ENCODE data around the gene SUN1. TPM values are rescaled to one million over a fixed set of nuclear protein-coding genes. Genes with fewer than 3 reads are reported as not detected.

SUN1 gene
- polyA plus RNA-seq, 1 of the 3 experiments (the other 2 are of a cell fraction) = 369 TPM

GRCh38 chr7:898460-898854 is 66.2 kb downstream of the SUN1 start:
- Histone ChIP-seq H2AFZ (ENCODE audit: low read depth) (no peak overlapping the region), H3K4me3 (ENCODE audit: low read depth in 2 of 2, low read length in 1 of 2) (no peak overlapping the region), H3K79me2 (ENCODE audit: insufficient read depth) (no peaks in the 10 kb centered on the region), H3K27me3 (ENCODE audit: insufficient read depth) (no peaks in the 10 kb centered on the region), H3K27ac (ENCODE audit: low read depth in 2 of 2, low read length in 1 of 2) (no peak overlapping the region), H3K36me3 (replicated peaks in 1 of 2; ENCODE audit: control insufficient read depth in 1 of 2, insufficient read depth in 2 of 2, low read length in 1 of 2) (peaks cover 0 to 43% of the 10 kb centered on the region in 2 experiments), H3K9me2 (no peaks in the 10 kb centered on the region), H3K9me3 (no peaks in the 10 kb centered on the region), H4K20me1 (ENCODE audit: insufficient read depth) (no peaks in the 10 kb centered on the region), H3F3A (replicated peaks; ENCODE audit: insufficient read depth) (peaks cover 9% of the 10 kb centered on the region), H3K9ac (no peak overlapping the region), H3K4me1 (ENCODE audit: control insufficient read depth in 1 of 2, insufficient read depth in 2 of 2, low read depth in 1 of 2, low read length in 1 of 2) (peaks cover 4 to 17% of the 10 kb centered on the region in 2 experiments; a peak in 2 of 4 replicates), H3K4me2 (no peak overlapping the region)
- CTCF ChIA-PET = interaction anchor here (0.7 to 3.6 kb wide), 4 partner anchors 11 to 576 kb away, joined by 3 to 15 read pairs (median 6); no protein-coding TSS in a partner anchor
- 88% methylated on average over 5 of the region's 18 CpGs for WGBS (ENCODE audit: low lambda C conversion rate)
- POLR2A ChIA-PET = no interaction called here
- DNase-seq = no peak
- TF ChIP-seq GABPA (IDR thresholded peaks at IDR 0.05; ENCODE audit: low read depth) (no peak), RCOR1 (IDR thresholded peaks at IDR 0.05; ENCODE audit: low read length) (no peak), FOXJ3 (CRISPR knock-in tag; IDR thresholded peaks at IDR 0.05) (no peak), NFIC (IDR thresholded peaks at IDR 0.05; ENCODE audit: borderline replicate concordance) (no peak), MEF2A (IDR thresholded peaks at IDR 0.05; ENCODE audit: borderline replicate concordance, low read depth) (no peak), TCF12 (IDR thresholded peaks at IDR 0.05) (no peak), REST (IDR thresholded peaks at IDR 0.05; ENCODE audit: low read depth, low read length) (no peak), ELF1 (IDR thresholded peaks at IDR 0.05) (no peak)

- ChIA-PET CTCF (interaction anchor here (0.5 to 3.6 kb wide), 4 partner anchors 10 to 284 kb away, joined by 3 to 15 read pairs (median 6); no protein-coding TSS in a partner anchor), POLR2A (no interaction called here)
- WGBS (ENCODE audit: low lambda C conversion rate) = 94% methylated on average over 51 of the region's 54 CpGs
Measured at GRCh38 chr7:898855-899681, 66.8 kb downstream of the SUN1 start.

More at GRCh38 chr7:898855-899681, 66.8 kb downstream of the SUN1 start:
- no peak overlapping the region for H3K4me2 ChIP-seq
- no peaks in the 10 kb centered on the region for H3K79me2 ChIP-seq (ENCODE audit: insufficient read depth)
- H3K36me3 ChIP-seq (replicated peaks in 1 of 2; ENCODE audit: control insufficient read depth in 1 of 2, insufficient read depth in 2 of 2, low read length in 1 of 2) = peaks cover 0 to 37% of the 10 kb centered on the region in 2 experiments
- peaks cover 9% of the 10 kb centered on the region for H3F3A ChIP-seq (replicated peaks; ENCODE audit: insufficient read depth)
- TF ChIP-seq EZH2phosphoT487 (IDR thresholded peaks at IDR 0.05; ENCODE audit: borderline replicate concordance, low read depth) (no peak), CTCF (IDR thresholded peaks at IDR 0.05) (no peak), TAF1 (IDR thresholded peaks at IDR 0.05; ENCODE audit: borderline replicate concordance, low read depth, low read length) (no peak), POLR2AphosphoS5 (IDR thresholded peaks at IDR 0.05; ENCODE audit: low read depth, low read length) (no peak), NFIC (IDR thresholded peaks at IDR 0.05; ENCODE audit: borderline replicate concordance) (no peak), RFX5 (IDR thresholded peaks at IDR 0.05; ENCODE audit: low read length) (no peak)
- H3K27ac ChIP-seq (ENCODE audit: low read depth in 2 of 2, low read length in 1 of 2) = no peak overlapping the region
- H4K20me1 ChIP-seq (ENCODE audit: insufficient read depth) = no peaks in the 10 kb centered on the region
- H3K9me3 ChIP-seq = no peaks in the 10 kb centered on the region
- H3K27me3 ChIP-seq (ENCODE audit: insufficient read depth) = no peaks in the 10 kb centered on the region
- H3K4me1 ChIP-seq (ENCODE audit: control insufficient read depth in 1 of 2, insufficient read depth in 2 of 2, low read depth in 1 of 2, low read length in 1 of 2) = peaks cover 4 to 17% of the 10 kb centered on the region in 2 experiments; a peak in 3 of 4 replicates
- no peak for DNase-seq
- no peak overlapping the region for H3K4me3 ChIP-seq (ENCODE audit: low read depth in 2 of 2, low read length in 1 of 2)
- H3K9me2 ChIP-seq = no peaks in the 10 kb centered on the region
- H2AFZ ChIP-seq (ENCODE audit: low read depth) = no peak overlapping the region
- no peak overlapping the region for H3K9ac ChIP-seq
